CD4-positive, alpha-beta T cell treated with Interleukin-21 for 1 hour (primary cell): Measurements from ENCODE around the gene ULBP3.
"Not testable (repeated sequence)": the region's sequence is repeated elsewhere in the genome, so short reads cannot be mapped to it uniquely, and the experiment has no call there.

Experiments used
- DNase-seq: peaks from one replicate; pipeline ENCODE4 v3.0.0-alpha.2; 2020

The ULBP3 gene

DNA sequence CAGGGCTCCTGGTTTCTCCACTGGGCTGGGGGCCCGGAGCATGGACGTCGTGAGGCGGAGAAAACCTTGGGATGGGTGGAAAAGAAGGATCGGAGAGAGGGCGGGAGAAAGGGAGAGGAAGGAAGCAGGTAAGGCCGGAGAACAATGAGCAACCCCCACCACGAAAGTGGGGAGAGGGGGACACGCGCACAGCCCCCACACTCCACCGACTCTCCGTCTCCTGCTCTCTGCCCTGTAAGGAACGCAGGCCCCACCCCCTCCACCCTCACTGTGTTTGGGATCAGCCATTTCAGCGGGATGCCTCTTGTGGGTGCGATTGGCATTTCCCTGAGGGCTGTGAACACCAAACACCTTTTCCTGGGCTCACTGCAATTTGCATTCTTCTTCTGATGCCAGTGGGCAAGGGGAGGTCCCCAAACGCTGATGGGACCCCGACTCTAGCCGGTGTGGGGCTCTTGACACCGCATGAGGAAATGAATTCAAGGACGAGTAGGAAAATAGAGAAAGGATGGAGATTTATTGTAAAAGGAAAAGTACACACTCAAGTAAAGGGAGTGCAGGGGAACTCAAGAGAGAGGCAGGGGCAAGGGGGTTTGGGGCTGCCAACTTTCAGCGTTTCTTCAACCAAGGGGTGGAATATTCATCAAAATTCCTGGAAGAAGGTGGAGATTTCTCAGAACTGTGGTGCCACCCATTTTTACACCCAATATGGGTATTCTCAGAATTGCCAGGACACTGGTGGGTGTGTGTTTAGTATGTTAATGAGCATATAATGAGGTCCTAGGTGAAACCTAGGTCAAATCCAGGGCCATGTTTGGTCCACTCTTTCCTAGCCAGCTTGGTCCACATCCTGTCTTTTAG is 30.5 kb downstream of the ULBP3 start:
- no peak for DNase-seq

GRCh38 chr6:150037526-150038201 is 31.3 kb downstream of the ULBP3 start:
- no peak for DNase-seq

GRCh38 chr6:150036081-150036480 is 32.8 kb downstream of the ULBP3 start:
- no peak for DNase-seq

- no peak for DNase-seq
These were observed 35.6 kb downstream of the ULBP3 start for GRCh38 chr6:150033207-150033771.

- no peak for DNase-seq
These were observed 36.3 kb downstream of the ULBP3 start for GRCh38 chr6:150032598-150032997.

DNA sequence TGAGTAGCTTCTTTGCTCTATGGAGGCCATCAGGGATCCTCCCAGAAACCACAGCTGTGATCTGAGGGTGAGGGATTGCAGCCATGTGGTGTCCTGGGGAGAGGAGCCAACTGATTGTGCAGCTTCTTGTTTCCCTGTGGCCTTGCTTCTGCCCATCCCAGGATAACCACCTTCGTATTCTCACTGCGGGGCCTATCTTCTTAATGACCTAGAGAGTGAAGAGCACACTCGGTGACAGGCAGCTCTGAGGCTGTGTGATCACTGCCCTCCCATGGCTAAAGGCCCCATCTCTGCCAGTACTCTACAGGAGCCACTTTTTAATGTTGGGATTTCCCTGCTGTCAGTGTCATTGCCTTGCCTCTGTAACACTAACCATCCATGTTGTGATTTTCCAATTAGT is 38.3 kb downstream of the ULBP3 start:
- no peak for DNase-seq

GRCh38 chr6:150029749-150030148 is 39.2 kb downstream of the ULBP3 start:
- no peak for DNase-seq

GRCh38 chr6:150029276-150029675 is 39.6 kb downstream of the ULBP3 start:
- DNase-seq, result no peak

DNA sequence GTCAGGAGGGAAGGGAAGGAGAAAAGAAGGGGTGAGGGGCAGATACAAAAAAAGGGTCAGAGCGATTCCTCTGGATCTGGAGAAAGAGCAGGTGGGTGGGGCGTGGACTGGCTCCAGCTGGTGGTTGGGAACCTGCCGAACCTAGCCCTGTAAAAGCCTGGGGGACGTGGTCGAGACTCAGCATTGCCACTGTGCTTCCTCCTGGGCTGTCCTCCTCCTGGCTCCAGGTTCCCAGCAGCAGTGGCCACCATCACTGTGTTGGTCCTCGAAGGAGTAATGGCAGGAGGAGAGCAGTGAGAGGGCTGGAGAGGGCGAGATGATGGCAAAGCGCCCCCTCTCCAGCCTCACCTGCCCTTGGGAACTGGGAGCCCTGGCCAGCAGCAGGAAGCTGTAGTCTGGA is 40.1 kb downstream of the ULBP3 start:
- DNase-seq, result no peak

DNA sequence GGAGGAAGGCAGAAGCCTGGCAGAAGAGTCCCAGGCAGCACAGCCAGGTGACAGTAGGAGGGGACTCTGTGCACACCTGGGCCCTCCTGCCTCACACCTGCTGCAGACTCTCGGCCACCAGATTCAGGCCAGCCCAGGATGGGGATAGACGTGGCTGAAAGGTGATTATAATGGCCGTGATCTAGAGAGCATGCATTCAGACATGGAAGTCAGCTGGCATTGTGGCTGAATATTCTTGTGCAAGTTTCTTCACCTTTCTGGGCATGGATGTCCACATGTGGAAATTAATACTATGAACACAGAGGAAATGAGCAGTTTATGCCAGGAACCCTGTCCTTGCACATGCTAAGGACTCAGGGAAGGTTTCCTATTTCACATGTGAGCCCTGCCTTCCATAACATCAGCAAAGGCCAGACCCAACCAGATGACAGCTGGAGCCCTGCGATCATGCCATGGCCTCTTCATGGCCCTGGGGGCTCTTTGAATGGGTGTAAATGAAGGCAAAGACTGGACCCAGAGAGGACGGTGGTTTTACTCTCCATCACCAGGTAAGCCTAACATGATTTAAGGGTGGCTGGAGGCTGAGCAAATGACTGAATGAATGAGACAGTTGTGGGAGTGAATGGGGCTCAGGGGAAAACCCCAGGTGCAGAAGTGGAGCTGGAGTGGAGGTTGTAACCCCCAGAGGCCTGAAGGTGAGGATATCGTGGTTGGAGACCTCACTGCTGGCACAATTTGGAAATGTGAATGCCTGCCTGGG is 40.9 kb downstream of the ULBP3 start:
- no peak for DNase-seq

DNA sequence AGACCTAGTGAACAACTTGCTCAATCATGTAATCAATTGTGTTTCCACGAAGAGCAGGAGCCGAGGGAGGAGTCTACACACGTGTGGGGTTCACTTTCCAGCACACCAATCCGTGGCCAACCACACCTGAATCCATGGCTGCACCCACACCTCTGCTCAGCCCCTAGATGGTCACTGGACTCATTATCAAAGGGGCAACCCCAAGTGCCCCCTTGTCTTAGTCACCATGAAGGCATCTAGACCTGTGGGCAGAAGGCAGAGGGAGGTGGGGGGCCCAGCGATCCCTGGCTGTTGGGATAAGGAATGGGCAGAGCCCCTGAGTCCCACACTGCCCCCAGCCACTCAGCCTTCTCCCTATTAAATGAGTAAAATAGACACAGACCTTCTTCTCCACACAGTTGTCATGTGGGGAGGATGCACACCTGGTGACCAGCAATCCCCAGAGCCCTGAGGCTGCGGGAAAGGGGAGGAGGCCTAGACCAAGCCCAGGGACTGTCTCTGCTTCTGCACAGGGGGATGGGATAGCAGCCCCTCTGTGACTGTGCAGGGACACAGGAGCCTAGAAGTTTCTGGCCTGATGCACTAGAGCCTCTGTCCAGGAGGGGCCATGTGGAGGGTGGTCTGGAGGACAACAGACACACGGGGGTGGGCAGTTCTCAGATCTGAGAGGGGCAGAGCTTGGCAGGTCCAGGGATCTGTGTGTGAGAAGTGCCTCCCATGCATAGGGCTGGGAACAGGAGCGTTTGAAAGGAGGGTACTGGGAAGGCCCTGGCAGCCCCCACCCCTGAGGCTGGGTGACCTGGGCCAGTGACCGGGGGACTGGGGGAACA is 41.7 kb downstream of the ULBP3 start:
- no peak for DNase-seq

- DNase-seq, result no peak
These were observed 43.6 kb downstream of the ULBP3 start, which contains the start of gene RAET1L for GRCh38 chr6:150025201-150025917. RAET1L (minus strand) TSS chr6:150025532; CDS start chr6:150025471, 61 bp downstream.

GRCh38 chr6:150024646-150025155 is 44.2 kb downstream of the ULBP3 start:
- DNase-seq, result no peak

DNA sequence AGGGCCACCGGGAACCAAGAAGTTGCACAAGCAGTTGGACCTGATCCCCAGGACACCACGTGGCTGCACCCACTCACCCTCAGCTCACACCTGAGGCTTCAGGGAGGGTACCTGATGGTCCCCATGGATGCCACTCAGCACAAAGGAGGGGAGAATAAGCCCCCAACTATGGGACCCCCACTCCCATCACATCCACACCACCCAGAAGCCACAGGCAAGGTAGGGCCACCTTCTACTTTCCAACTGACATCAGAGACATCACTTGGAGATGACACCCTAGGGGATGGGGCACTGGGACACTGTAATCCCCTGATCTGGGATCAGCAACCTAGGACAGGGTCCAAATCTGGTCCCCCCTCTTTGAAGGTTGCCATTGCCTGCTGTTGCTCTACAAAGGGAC is 44.9 kb downstream of the ULBP3 start:
- not testable (repeated sequence) for DNase-seq

- DNase-seq, result not testable (repeated sequence)
These were observed 47.1 kb downstream of the ULBP3 start for GRCh38 chr6:150021870-150022269.

GRCh38 chr6:150018846-150019580 is 49.9 kb downstream of the ULBP3 start:
- DNase-seq, result no peak

DNA sequence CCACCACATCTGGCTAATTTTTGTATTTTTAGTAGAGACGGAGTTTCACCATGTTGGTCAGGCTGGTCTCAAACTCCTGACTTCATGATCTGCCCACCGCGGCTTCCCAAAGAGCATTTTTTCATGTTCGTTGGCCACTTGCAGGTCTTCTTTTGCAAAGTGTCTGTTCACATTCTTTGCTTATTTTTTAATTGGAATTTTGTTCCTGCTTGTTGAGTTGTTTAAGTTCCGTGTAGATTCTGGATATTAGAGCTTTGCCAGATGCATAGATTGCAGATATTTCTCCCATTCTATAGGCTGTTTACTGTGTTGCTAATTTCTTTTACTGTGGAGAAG is 51.8 kb downstream of the ULBP3 start:
- not testable (repeated sequence) for DNase-seq

DNA sequence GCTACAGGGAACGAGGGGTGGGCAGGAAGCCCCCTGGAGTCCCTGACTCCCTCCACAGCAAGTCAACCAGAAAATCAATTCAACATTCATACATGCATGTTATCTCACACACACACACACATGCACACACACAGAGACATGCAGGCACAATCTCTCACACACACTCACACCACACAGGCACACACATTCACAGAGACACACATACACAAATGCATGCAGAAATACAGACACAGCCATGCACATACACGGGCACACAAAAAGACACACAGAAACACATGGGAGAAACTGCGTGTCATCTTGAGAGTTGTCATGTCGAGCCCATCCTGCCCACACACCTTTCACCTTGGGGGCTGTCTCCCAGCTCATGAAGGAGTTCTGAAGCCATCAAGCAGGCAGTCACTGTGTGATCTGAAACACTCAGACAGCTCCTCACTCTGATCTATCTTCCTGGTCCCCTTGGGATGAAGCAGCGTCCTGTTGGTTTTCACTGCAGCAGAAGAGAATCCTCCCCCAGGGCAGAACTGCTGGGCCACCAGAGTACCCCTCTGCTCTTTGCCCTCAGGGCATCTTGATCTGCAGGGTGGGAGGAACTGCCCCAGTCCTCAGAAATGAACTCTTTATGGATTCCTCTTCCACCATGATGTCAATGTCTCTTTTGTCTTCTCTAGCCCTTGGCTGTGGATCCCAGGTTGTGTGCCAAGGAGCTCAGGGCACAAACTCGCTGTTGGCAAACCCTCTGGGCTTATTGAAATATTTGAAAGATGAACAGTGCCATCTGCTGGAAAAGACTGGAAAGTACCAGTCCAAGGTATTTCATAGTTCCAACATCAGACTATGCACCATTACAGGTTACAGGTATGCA is 52.4 kb downstream of the ULBP3 start:
- DNase-seq, result peak; percentile 82

GRCh38 chr6:150015281-150016001 is 53.5 kb downstream of the ULBP3 start:
- peak; percentile 39 for DNase-seq
